NT2/D1 (cell line): ENCODE results near the gene SLC1A7.

Source experiments
- DNase-seq: peaks from one replicate; pipeline ENCODE4 v3.0.0-alpha.2; 2011; ENCODE audit warnings: low read depth, low spot score
- H3K27me3 ChIP-seq: 2 replicates; pipeline ENCODE4 v1.6.0; 2011; ENCODE audit warnings: mild to moderate bottlenecking; ENCODE audit not compliant: insufficient read length, insufficient read depth
- H3K36me3 ChIP-seq: 2 replicates; pipeline ENCODE4 v1.6.1; 2011; ENCODE audit warnings: mild to moderate bottlenecking, low read length, mixed read lengths; ENCODE audit not compliant: insufficient read depth, insufficient read length
- H3K4me1 ChIP-seq: 2 replicates; pipeline ENCODE4 v1.5.1; 2011; ENCODE audit not compliant: insufficient read depth, insufficient read length
- H3K4me3 ChIP-seq: 2 replicates; pipeline ENCODE4 v1.5.1; 2011; ENCODE audit warnings: low read depth; ENCODE audit not compliant: insufficient read length
- H3K9ac ChIP-seq: 2 replicates; pipeline ENCODE4 v1.6.0; 2011; ENCODE audit warnings: low read depth; ENCODE audit not compliant: insufficient read length
- H3K9me3 ChIP-seq: 2 replicates; pipeline ENCODE4 v1.5.1; 2011; ENCODE audit warnings: mild to moderate bottlenecking, low read length; ENCODE audit not compliant: insufficient read depth
- SUZ12 ChIP-seq: IDR thresholded peaks from 2 replicates; pipeline ENCODE4 v1.6.1; 2011; ENCODE audit not compliant: insufficient read length, insufficient read depth; ENCODE audit errors: extremely low read depth
- YY1 ChIP-seq: IDR thresholded peaks from 2 replicates; pipeline ENCODE4 v1.6.1; 2011; ENCODE audit not compliant: insufficient read length, insufficient read depth
- ZNF274 ChIP-seq: IDR thresholded peaks from 2 replicates; pipeline ENCODE4 v1.6.1; 2011; ENCODE audit warnings: mild to moderate bottlenecking, low read depth, low read length

SLC1A7 gene

GRCh38 chr1:53122201-53122885, 20.1 kb downstream of the SLC1A7 start:
- Histone ChIP-seq H3K27me3 (no peaks in the 10 kb centered on the region), H3K36me3 (no peaks in the 10 kb centered on the region), H3K9ac (no peak overlapping the region), H3K9me3 (no peaks in the 10 kb centered on the region), H3K4me3 (no peak overlapping the region), H3K4me1 (peaks cover 42% of the 10 kb centered on the region)
- no peak for DNase-seq
- TF ChIP-seq ZNF274 (no peak), SUZ12 (no peak), YY1 (no peak)

GRCh38 chr1:53121319-53122172, 20.9 kb downstream of the SLC1A7 start:
- H3K27me3 ChIP-seq, result no peaks in the 10 kb centered on the region
- H3K9me3 ChIP-seq, result no peaks in the 10 kb centered on the region
- no peaks in the 10 kb centered on the region for H3K36me3 ChIP-seq
- H3K4me1 ChIP-seq, result peaks cover 48% of the 10 kb centered on the region
- peak overlapping the region; percentile 1 for H3K9ac ChIP-seq
- TF ChIP-seq ZNF274 (no peak), YY1 (no peak), SUZ12 (no peak)
- no peak for DNase-seq
- no peak overlapping the region for H3K4me3 ChIP-seq

GRCh38 chr1:53120659-53121058, 21.8 kb downstream of the SLC1A7 start:
- Histone ChIP-seq H3K27me3 (no peaks in the 10 kb centered on the region), H3K36me3 (no peaks in the 10 kb centered on the region), H3K9ac (no peak overlapping the region), H3K4me1 (peaks cover 53% of the 10 kb centered on the region), H3K9me3 (no peaks in the 10 kb centered on the region), H3K4me3 (no peak overlapping the region)
- no peak for TF ChIP-seq YY1
- no peak for TF ChIP-seq SUZ12
- no peak for TF ChIP-seq ZNF274
- DNase-seq, result no peak

GRCh38 chr1:53117836-53118235, 24.6 kb downstream of the SLC1A7 start:
- Histone ChIP-seq H3K4me1 (peaks cover 55% of the 10 kb centered on the region), H3K27me3 (no peaks in the 10 kb centered on the region), H3K4me3 (no peak overlapping the region), H3K36me3 (no peaks in the 10 kb centered on the region), H3K9ac (no peak overlapping the region), H3K9me3 (no peaks in the 10 kb centered on the region)
- no peak for DNase-seq
- TF ChIP-seq YY1 (no peak), ZNF274 (no peak), SUZ12 (no peak)

- Histone ChIP-seq H3K36me3 (no peaks in the 10 kb centered on the region), H3K4me3 (no peak overlapping the region), H3K27me3 (no peaks in the 10 kb centered on the region), H3K9ac (no peak overlapping the region), H3K4me1 (peaks cover 47% of the 10 kb centered on the region), H3K9me3 (peaks cover 7% of the 10 kb centered on the region)
- TF ChIP-seq SUZ12, result no peak
- TF ChIP-seq ZNF274, result no peak
- TF ChIP-seq YY1, result no peak
- no peak for DNase-seq
These were observed 25.4 kb downstream of the SLC1A7 start for GRCh38 chr1:53116933-53117600.

- Histone ChIP-seq H3K4me1 (peaks cover 40% of the 10 kb centered on the region), H3K4me3 (no peak overlapping the region), H3K9ac (peak overlapping the region; percentile 5), H3K27me3 (no peaks in the 10 kb centered on the region), H3K9me3 (peaks cover 14% of the 10 kb centered on the region), H3K36me3 (no peaks in the 10 kb centered on the region)
- DNase-seq, result no peak
- TF ChIP-seq SUZ12 (no peak), YY1 (no peak), ZNF274 (no peak)
These were observed 26.1 kb downstream of the SLC1A7 start for GRCh38 chr1:53116307-53116810.

GRCh38 chr1:53115403-53116306, 26.8 kb downstream of the SLC1A7 start:
- no peaks in the 10 kb centered on the region for H3K36me3 ChIP-seq
- H3K4me3 ChIP-seq, result no peak overlapping the region
- peak overlapping the region; percentile 27 for H3K9ac ChIP-seq
- H3K4me1 ChIP-seq, result peaks cover 39% of the 10 kb centered on the region
- TF ChIP-seq YY1, result no peak
- no peak for TF ChIP-seq ZNF274
- TF ChIP-seq SUZ12, result no peak
- H3K9me3 ChIP-seq, result peaks cover 15% of the 10 kb centered on the region
- H3K27me3 ChIP-seq, result no peaks in the 10 kb centered on the region
- DNase-seq, result no peak
